ENCODE data around the gene TBL1X. TPM values are rescaled to one million over a fixed set of nuclear protein-coding genes. Genes with fewer than 3 reads are reported as not detected.

Gene TBL1X
- total RNA-seq, 2 donors from 2014 or later, result 16.3 to 18.9 TPM

GRCh38 chrX:9537781-9538180 lies 72.9 kb downstream of the TBL1X start:
- H3K4me3 ChIP-seq, result no peak overlapping the region
- H3K9ac ChIP-seq (ENCODE audit: low read depth in 2 of 2, low read length in 2 of 2), result no peak overlapping the region
- intact Hi-C loops (cut with DNase I), result no loop called here
- no peak for TF ChIP-seq CTCF (IDR thresholded peaks at IDR 0.05)
- no peaks in the 10 kb centered on the region for H3K36me3 ChIP-seq
- H3K27ac ChIP-seq, result no peak overlapping the region
- no peak for DNase-seq
- no peaks in the 10 kb centered on the region for H3K27me3 ChIP-seq
- no peaks in the 10 kb centered on the region for H3K4me1 ChIP-seq
- H3K9me3 ChIP-seq, result no peaks in the 10 kb centered on the region

GRCh38 chrX:9538544-9539045 lies 73.7 kb downstream of the TBL1X start:
- H3K27ac ChIP-seq, result no peak overlapping the region
- H3K4me3 ChIP-seq, result no peak overlapping the region
- peak; percentile 44 for DNase-seq
- no peaks in the 10 kb centered on the region for H3K36me3 ChIP-seq
- intact Hi-C loops (cut with DNase I), result no loop called here
- no peaks in the 10 kb centered on the region for H3K9me3 ChIP-seq
- no peak for TF ChIP-seq CTCF (IDR thresholded peaks at IDR 0.05)
- H3K4me1 ChIP-seq, result no peaks in the 10 kb centered on the region
- no peak overlapping the region for H3K9ac ChIP-seq (ENCODE audit: low read depth in 2 of 2, low read length in 2 of 2)
- no peaks in the 10 kb centered on the region for H3K27me3 ChIP-seq

GRCh38 chrX:9539605-9540387 lies 74.9 kb downstream of the TBL1X start:
- Histone ChIP-seq H3K27me3 (no peaks in the 10 kb centered on the region), H3K9ac (ENCODE audit: low read depth in 2 of 2, low read length in 2 of 2) (no peak overlapping the region), H3K27ac (no peak overlapping the region), H3K4me1 (no peaks in the 10 kb centered on the region), H3K4me3 (no peak overlapping the region), H3K9me3 (no peaks in the 10 kb centered on the region), H3K36me3 (no peaks in the 10 kb centered on the region)
- no peak for TF ChIP-seq CTCF (IDR thresholded peaks at IDR 0.05)
- DNase-seq, result peak; percentile 27
- intact Hi-C loops (cut with DNase I), result no loop called here

GRCh38 chrX:9542106-9542760 lies 77.4 kb downstream of the TBL1X start:
- no peak for TF ChIP-seq CTCF (IDR thresholded peaks at IDR 0.05)
- no peaks in the 10 kb centered on the region for H3K27me3 ChIP-seq
- H3K36me3 ChIP-seq, result no peaks in the 10 kb centered on the region
- no peak for DNase-seq
- no peaks in the 10 kb centered on the region for H3K4me1 ChIP-seq
- H3K4me3 ChIP-seq, result no peak overlapping the region
- intact Hi-C loops (cut with DNase I), result no loop called here
- H3K9me3 ChIP-seq, result no peaks in the 10 kb centered on the region
- H3K9ac ChIP-seq (ENCODE audit: low read depth in 2 of 2, low read length in 2 of 2), result no peak overlapping the region
- no peak overlapping the region for H3K27ac ChIP-seq

GRCh38 chrX:9542761-9543111 lies 77.9 kb downstream of the TBL1X start:
- H3K9me3 ChIP-seq, result no peaks in the 10 kb centered on the region
- TF ChIP-seq CTCF (IDR thresholded peaks at IDR 0.05), result no peak
- no peaks in the 10 kb centered on the region for H3K4me1 ChIP-seq
- no peaks in the 10 kb centered on the region for H3K27me3 ChIP-seq
- no peak overlapping the region for H3K9ac ChIP-seq (ENCODE audit: low read depth in 2 of 2, low read length in 2 of 2)
- H3K27ac ChIP-seq, result no peak overlapping the region
- no peak for DNase-seq
- H3K4me3 ChIP-seq, result no peak overlapping the region
- no peaks in the 10 kb centered on the region for H3K36me3 ChIP-seq
- intact Hi-C loops (cut with DNase I), result no loop called here

Measured in colonic mucosa (tissue), 4 donors.